ENCODE results near the gene CYP26B1.
"Not testable (repeated sequence)": the region's sequence is repeated elsewhere in the genome, so short reads cannot be mapped to it uniquely, and the experiment has no call there.

The CYP26B1 gene

DNA sequence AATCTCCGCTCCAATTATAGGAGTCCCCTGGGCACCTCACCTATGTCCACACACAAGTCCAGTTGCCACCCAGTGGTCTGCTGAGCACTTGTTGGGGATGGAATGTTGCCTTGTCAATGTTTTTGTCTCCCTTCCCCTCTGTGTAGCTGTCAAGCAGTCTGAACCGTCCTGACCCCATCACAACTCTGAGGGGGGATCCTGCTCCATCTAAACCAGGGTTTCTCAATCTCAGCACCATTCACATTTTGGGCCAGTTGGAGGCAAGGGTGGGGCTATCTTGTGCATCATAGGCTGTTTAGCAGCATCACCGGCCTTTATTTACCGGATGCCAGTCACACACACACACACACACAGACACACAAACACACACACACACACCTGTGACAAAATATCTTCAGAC, 53.0 kb downstream of the CYP26B1 start:
- Mint-ChIP-seq H3K27me3 (peaks cover 10% of the 10 kb centered on the region), H3K4me3 (no peak overlapping the region), H3K4me1 (no peaks in the 10 kb centered on the region), H3K27ac (no peak overlapping the region), H3K9me3 (no peaks in the 10 kb centered on the region)
- ATAC-seq (no peak), DNase-seq (no peak)

DNA sequence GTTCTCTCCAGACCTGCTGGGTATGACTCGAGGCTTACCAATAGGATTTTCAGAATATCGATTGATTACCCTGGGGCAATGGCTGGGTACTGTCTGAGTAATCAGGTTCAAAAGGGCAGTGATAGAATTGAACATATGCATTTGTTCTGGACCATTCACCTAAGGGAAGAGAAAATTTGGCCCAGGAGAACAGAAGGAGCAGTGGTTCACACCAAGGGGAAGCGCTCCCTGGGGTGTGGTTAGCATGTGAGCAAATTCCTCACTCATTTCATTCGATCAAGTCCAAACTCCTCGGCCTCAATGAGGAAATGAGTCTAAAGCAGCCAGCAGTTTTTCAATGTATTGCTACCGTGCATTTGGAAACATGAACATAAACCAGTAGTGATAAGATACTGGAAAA, 55.6 kb downstream of the CYP26B1 start:
- Mint-ChIP-seq H3K27ac (peak overlapping the region in 1 of 2 donors; percentile 31), H3K27me3 (no peaks in the 10 kb centered on the region), H3K4me3 (no peak overlapping the region), H3K9me3 (no peaks in the 10 kb centered on the region), H3K4me1 (no peaks in the 10 kb centered on the region)
- ATAC-seq (no peak), DNase-seq (no peak)

DNA sequence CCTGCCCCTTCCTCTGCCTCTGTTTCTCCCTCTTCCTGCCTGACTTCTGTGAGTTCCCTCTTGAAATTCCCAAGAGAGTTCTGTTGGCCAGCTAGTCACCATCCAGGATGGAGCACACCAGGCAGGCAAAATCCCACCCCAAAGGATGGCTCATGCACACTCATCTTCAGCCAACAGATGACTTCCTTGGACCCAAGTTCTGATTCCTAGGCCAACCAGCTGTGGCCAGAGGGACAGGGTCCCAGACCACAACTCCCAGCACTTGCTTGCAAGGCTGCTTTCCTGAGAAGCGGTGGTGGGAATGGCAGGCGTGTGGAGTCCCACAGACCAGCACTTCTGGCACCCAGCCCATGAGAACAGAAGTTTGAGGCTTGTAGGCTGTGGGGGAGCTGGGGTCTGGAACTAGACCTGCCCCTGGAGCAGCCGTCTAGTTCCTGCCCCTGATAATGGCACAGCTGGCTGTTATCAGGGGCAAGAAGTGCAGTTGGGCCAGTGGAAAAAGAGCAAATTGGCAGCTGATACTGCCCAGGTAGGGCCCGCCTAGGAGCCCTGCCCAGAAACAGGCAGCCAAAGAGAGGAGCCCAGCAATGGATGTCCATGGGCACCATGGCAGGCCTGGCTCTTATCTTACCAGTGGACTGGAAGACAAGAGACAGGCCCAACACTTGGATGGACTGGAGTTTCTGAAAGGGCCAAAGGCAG, 56.7 kb downstream of the CYP26B1 start:
- Mint-ChIP-seq H3K4me3 (no peak overlapping the region), H3K4me1 (no peaks in the 10 kb centered on the region), H3K27me3 (peaks cover 5% of the 10 kb centered on the region), H3K9me3 (peaks cover 0 to 5% of the 10 kb centered on the region in 2 donors), H3K27ac (no peak overlapping the region)
- ATAC-seq (no peak), DNase-seq (no peak)

DNA sequence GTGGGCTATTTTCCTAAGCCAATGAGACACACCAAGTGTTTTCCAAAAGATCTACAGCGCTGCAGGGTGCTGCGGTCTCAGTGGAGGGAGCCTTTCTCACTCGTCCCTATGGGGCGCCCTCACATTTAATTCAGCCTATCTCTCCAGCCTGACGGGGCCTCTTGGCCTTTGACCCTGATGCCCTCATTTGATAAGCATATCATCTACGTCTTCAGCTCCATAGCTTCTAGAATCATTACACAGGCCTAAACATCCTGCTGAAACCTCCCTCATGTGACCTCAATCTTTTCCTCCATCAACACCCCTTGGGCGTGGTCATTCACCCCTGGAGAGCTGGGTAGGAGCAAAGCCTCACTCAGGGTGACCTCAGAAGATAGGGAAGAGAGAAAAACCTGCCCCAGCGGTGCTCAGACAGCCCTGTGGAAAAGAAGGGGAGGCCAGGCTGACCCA, 57.4 kb downstream of the CYP26B1 start:
- ATAC-seq = no peak
- DNase-seq = no peak
- H3K27ac Mint-ChIP-seq = no peak overlapping the region
- no peak overlapping the region for H3K4me3 Mint-ChIP-seq
- H3K27me3 Mint-ChIP-seq = peaks cover 8% of the 10 kb centered on the region
- H3K9me3 Mint-ChIP-seq = peaks cover 0 to 7% of the 10 kb centered on the region in 2 donors
- H3K4me1 Mint-ChIP-seq = no peaks in the 10 kb centered on the region

DNA sequence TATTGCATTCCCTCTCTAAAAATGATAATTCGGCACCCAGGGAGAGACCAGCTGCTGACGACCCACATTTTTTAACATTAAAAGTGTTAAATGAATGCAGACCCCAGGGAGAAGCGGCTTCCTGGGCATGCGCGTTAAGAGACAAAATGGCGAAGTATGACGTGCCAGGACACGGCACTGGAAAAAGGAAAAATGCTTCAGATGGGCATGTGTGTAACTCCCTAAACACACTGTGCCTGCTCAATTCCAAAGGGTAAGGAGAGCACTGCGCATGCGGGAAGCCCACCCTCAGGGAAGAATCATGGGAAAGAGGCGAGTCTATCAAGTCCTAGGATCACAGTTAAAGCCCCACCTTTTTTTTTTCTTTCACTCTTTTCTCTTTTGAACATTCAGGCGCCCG, 58.1 kb downstream of the CYP26B1 start:
- Mint-ChIP-seq H3K4me1 (no peaks in the 10 kb centered on the region), H3K27me3 (peaks cover 8% of the 10 kb centered on the region), H3K4me3 (no peak overlapping the region), H3K27ac (no peak overlapping the region), H3K9me3 (peaks cover 0 to 7% of the 10 kb centered on the region in 2 donors)
- no peak for DNase-seq
- no peak for ATAC-seq

DNA sequence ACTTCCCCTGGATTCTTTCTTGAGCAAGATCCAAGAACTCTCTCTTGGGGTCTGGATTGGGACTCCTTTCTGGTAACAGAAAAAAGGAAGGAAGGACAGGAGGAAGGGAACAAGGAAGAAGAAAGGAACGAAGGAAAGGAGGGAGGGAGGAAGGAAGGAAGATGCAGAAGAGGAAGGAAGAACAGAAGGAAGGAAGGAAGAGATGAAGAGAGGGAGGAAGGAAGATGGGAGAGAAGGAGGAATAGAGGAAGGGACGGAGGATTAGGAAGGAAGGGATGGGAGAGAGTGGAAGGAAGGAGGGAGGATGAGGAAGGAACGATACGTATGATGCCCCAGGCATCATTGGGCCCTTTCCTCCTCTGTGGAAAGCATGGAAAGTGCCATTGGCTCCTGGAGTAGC, 58.6 kb downstream of the CYP26B1 start:
- Mint-ChIP-seq H3K9me3 (peaks cover 0 to 7% of the 10 kb centered on the region in 2 donors), H3K27me3 (peaks cover 8% of the 10 kb centered on the region), H3K27ac (no peak overlapping the region), H3K4me3 (no peak overlapping the region), H3K4me1 (no peaks in the 10 kb centered on the region)
- DNase-seq (no peak), ATAC-seq (no peak)

DNA sequence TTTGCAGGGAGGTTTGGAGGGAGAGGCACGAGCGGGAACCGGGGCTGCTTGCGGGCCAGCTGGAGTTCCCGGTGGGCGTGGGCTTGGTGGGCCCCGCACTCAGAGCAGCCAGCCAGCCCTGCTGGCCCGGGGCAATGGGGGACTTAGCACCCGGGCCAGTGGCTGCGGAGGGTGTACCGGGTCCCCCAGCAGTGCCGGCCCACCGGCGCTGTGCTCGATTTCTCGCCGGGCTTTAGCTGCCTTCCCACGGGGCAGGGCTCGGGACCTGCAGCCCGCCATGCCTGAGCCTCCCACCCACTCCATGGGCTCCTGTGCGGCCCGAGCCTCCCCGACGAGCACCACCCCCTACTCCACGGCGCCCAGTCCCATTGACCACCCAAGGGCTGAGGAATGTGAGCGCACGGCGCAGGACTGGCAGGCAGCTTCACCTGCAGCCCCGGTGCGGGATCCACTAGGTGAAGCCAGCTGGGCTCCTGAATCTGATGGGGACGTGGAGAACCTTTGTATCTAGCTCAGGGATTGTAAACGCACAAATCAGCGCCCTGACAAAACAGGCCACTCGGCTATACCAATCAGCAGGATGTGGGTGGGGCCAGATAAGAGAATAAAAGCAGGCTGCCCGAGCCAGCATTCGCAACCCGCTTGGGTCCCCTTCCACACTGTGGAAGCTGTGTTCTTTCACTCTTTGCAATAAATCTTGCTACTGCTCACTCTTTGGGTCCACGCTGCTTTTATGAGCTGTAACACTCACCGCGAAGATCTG, 60.6 kb downstream of the CYP26B1 start:
- not testable (repeated sequence) for H3K4me3 Mint-ChIP-seq, H3K9me3 Mint-ChIP-seq, H3K4me1 Mint-ChIP-seq, DNase-seq, ATAC-seq
- Mint-ChIP-seq H3K27ac (peak overlapping the region in 1 of 2 donors; percentile 28), H3K27me3 (peaks cover 20% of the 10 kb centered on the region)

DNA sequence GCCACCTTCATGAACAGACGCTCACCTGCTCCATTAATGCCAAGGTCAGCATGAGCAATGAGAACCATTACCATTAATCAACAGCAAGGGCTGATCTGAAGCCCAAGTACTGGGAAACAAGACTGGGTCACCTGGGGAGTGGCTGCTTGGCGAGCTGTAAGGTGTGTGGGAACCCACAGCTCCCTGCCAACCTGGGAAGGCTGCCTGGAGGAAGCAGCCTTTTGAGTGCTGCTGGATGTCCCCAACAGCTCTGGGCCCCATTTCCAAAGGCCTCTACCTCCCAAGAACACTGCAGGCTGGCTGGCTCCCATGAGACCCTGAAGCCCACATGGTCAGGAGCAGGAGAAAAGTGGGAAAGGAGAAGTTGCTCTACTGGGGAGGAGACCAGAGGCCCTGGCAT, 62.1 kb downstream of the CYP26B1 start:
- Mint-ChIP-seq H3K9me3 (peaks cover 0 to 7% of the 10 kb centered on the region in 2 donors), H3K27me3 (peaks cover 20% of the 10 kb centered on the region), H3K27ac (no peak overlapping the region), H3K4me1 (no peaks in the 10 kb centered on the region), H3K4me3 (no peak overlapping the region)
- DNase-seq (no peak), ATAC-seq (no peak)

DNA sequence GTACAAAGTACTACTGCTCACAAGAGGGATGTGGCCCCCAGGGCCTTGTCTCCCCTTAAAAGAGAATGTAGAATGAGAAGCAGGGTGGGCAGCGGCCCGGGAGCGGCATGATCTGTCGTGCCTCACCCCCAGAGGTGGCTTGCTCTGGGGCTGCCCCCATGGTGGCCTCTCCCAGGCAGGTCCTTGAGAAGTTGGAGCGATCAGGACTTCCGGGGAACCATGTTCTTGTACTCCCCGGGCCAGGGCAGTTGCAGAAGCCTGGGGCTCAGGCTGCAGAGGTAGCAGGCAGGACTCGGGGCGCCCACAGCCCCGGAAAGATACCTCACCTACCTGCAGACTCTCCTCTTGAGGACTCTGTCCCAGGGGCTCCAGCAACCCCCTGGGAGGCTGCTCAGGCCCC, 62.6 kb downstream of the CYP26B1 start:
- no peak overlapping the region for H3K27ac Mint-ChIP-seq
- peaks cover 20% of the 10 kb centered on the region for H3K27me3 Mint-ChIP-seq
- DNase-seq = no peak
- H3K9me3 Mint-ChIP-seq = peaks cover 0 to 7% of the 10 kb centered on the region in 2 donors
- no peak overlapping the region for H3K4me3 Mint-ChIP-seq
- H3K4me1 Mint-ChIP-seq = no peaks in the 10 kb centered on the region
- no peak for ATAC-seq

DNA sequence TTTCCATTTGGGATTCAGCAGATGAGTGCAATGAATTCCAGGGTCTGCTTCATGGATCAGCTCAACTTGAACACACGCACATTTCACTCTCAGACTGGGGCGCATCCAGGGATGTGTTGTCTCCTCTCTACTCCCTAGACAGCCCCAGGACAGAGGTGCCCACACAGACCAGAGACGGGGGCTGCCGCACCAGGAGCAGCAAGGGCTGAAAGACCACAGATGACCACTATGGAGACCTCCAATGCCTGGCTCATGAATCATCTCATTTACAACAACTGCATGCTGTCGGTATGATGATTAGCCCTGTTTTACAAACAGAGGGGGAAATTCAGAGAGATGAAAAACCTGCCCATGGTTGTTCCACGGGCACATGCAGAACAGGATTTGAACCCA, 63.1 kb downstream of the CYP26B1 start:
- no peaks in the 10 kb centered on the region for H3K4me1 Mint-ChIP-seq
- H3K9me3 Mint-ChIP-seq = peaks cover 0 to 7% of the 10 kb centered on the region in 2 donors
- DNase-seq = no peak
- no peak overlapping the region for H3K27ac Mint-ChIP-seq
- no peak for ATAC-seq
- H3K27me3 Mint-ChIP-seq = peaks cover 20% of the 10 kb centered on the region
- no peak overlapping the region for H3K4me3 Mint-ChIP-seq

DNA sequence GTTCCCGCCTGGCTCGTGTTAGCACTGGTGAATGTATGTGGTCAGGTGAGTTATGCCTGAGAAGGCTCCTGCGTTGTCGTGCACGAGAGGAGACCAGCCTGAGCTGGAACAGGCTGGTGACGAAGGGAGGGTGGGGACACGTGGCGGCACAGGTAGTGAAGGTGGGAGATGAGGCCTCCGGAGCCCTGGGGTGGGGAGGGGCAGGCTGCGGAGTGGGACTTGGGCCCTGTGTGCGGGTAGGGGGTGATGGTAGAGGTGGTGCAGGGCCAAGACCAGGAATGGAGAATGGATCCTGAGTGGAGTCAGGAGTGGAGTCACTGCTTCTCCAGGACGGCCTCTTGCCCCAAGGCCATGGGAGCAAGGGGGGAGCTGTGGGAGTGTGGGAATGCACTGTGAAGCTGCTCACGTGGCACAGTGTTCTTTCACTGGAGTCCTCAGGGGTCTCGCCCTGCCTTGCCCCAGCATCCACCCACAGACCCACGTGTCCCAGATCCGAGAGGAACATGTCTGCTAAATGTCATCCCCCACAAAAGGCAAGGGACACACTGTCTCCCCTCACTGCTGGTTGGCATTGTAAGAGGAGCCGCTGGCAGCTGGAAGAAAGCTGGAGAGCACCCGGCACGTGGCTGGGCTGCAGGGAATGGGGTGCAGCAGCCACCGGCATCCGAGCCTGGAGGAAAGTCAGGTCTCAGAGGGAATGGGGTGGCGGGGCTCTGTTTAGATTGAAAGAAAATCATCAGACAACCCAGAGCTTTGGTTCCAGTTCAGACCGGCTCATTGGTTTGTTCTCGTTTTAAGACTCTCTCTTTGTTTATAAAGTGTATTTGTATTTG, 63.7 kb downstream of the CYP26B1 start:
- H3K4me3 Mint-ChIP-seq = no peak overlapping the region
- peaks cover 20% of the 10 kb centered on the region for H3K27me3 Mint-ChIP-seq

DNA sequence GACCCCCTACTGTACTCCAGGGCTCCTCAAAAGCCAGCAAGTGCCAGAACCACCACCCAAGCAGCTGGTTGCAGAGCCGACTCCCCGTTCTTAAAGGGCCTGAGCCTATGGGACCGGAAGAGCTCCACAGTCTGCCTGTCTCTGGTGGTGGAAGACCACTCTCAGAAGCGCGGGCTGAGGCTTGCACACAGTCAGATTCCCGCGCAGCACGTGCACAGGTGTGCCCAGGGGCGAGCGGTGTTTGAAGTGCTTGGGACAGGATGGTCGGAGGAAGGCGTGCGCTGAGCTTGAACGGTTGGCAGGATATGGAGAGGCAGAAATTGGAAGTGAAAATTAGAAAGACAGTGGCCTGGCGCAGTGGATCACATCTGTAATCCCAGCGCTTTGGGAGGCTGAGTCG, 64.8 kb downstream of the CYP26B1 start:
- Mint-ChIP-seq H3K27me3 (peaks cover 20% of the 10 kb centered on the region), H3K9me3 (peaks cover 0 to 13% of the 10 kb centered on the region in 2 donors), H3K27ac (no peak overlapping the region), H3K4me1 (no peaks in the 10 kb centered on the region), H3K4me3 (no peak overlapping the region)
- DNase-seq (no peak), ATAC-seq (no peak)

More for the DNA sequence above, 63.7 kb downstream of the CYP26B1 start:
- ATAC-seq (no peak), DNase-seq (no peak)
- H3K9me3 Mint-ChIP-seq = peaks cover 0 to 13% of the 10 kb centered on the region in 2 donors
- H3K27ac Mint-ChIP-seq = no peak overlapping the region
- no peaks in the 10 kb centered on the region for H3K4me1 Mint-ChIP-seq

DNA sequence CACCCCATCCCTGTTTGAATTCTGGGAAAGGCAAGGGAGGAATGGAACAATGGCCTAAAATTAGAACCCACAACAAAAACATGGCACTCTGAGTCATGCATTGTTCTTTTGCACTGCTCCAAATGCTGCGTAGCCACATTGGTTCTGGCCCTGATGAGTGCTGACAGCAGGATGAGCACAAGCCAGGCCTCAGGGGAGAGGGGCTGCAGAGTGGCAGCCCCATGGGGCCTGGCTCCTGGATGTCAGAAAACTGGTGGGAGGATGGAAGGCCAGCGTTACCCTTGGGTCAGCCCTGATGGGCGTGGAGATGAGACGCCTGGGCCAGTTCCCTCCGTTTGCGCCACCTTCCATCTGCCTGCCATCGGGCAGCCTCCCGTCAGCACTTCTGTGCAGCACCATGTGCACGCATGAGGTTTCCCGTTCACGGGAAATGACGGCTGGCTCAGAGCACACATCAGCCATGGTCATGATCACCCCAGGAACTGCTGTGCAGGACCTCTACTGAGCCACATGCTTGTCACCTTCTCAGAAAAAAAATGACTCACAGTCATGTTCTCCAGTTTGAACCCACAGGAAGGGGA, 65.6 kb downstream of the CYP26B1 start:
- Mint-ChIP-seq H3K27me3 (peaks cover 20% of the 10 kb centered on the region), H3K9me3 (peaks cover 0 to 13% of the 10 kb centered on the region in 2 donors), H3K4me1 (no peaks in the 10 kb centered on the region), H3K4me3 (no peak overlapping the region), H3K27ac (no peak overlapping the region)
- DNase-seq (no peak), ATAC-seq (no peak)

DNA sequence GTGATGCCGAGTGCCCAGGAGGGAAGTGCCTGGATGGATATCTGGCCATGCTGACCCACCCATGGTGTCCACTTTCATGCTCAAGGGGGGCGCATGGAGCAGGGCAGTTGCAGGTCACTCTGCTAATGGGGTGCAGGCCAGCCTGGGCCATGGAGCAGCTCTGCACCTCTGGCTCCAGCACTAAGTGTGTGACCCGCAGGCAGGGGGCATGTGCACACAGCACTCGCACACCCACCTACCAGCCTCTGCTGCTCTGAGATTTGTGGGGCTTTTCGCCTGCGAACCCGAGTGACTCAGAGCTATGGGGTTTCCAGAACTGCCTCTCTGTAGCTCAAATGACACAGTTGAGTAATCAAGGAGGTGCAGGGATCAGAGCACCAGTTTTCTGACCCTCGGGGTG, 66.2 kb downstream of the CYP26B1 start:
- Mint-ChIP-seq H3K4me1 (no peaks in the 10 kb centered on the region), H3K27ac (no peak overlapping the region), H3K4me3 (no peak overlapping the region), H3K9me3 (peaks cover 0 to 13% of the 10 kb centered on the region in 2 donors), H3K27me3 (peaks cover 20% of the 10 kb centered on the region)
- ATAC-seq = peak; percentile 18
- DNase-seq = no peak
